Measurements from ENCODE around the gene APOBEC3C. TPM values are rescaled to one million over a fixed set of nuclear protein-coding genes. Genes with fewer than 3 reads are reported as not detected.
"Not testable (repeated sequence)": the region's sequence is repeated elsewhere in the genome, so short reads cannot be mapped to it uniquely, and the experiment has no call there.

APOBEC3C gene
- total and polyA plus RNA-seq, 7 donors = 5.3 to 33.6 (median 12.3) TPM

GRCh38 chr22:39040538-39041296, 26.7 kb downstream of the APOBEC3C start, which contains the start of gene APOBEC3F:
TSS of gene APOBEC3F (plus strand) at chr22:39040864. CDS start at chr22:39040961, 97 bp downstream.
- peak within 1 kb of the TSS; percentile 51 to 73 (median 60) for H3K4me3 ChIP-seq
- intact Hi-C loops (cut with DNase I); H3K36me3 ChIP-seq; H3K27me3 ChIP-seq; H3K9me3 ChIP-seq: not testable (repeated sequence)
- H3K27ac ChIP-seq = peak within 1 kb of the TSS; percentile 83 to 91 (median 86)
- H3K4me1 ChIP-seq = peaks cover 0 to 18% (median 10%) of the 10 kb centered on the region in 4 donors
- peak; percentile 89 for DNase-seq
- 1% methylated on average over 20 to 21 of the region's 21 CpGs for WGBS, 2 donors
- TF ChIP-seq POLR2AphosphoS5 (IDR thresholded peaks at IDR 0.05) (peak; percentile 26 to 49 (median 42)), POLR2A (IDR thresholded peaks at IDR 0.05) (peak in 1 of 2 donors; percentile 15)

- Histone ChIP-seq H3K4me1 (peaks cover 0 to 18% (median 10%) of the 10 kb centered on the region in 4 donors), H3K9me3 (no peaks in the 10 kb centered on the region), H3K27ac (peak overlapping the region in 3 of 4 donors; percentile 85 to 91 (median 88)), H3K27me3 (no peaks in the 10 kb centered on the region), H3K36me3 (peaks cover 0 to 10% (median 0%) of the 10 kb centered on the region in 4 donors), H3K4me3 (no peak overlapping the region)
- WGBS, 2 donors = 93 to 96% methylated on average over 7 of the region's 7 CpGs
- no peak for DNase-seq
- intact Hi-C loops (cut with DNase I) = no loop called here
- TF ChIP-seq POLR2A (IDR thresholded peaks at IDR 0.05) (no peak), POLR2AphosphoS5 (IDR thresholded peaks at IDR 0.05) (no peak)
Measured at GRCh38 chr22:39041908-39042307, 27.9 kb downstream of the APOBEC3C start.

- intact Hi-C loops (cut with DNase I); H3K36me3 ChIP-seq; H3K27me3 ChIP-seq; H3K9me3 ChIP-seq; H3K27ac ChIP-seq; DNase-seq; H3K4me3 ChIP-seq: not testable (repeated sequence)
- 96% methylated on average over 17 to 18 of the region's 18 CpGs for WGBS, 2 donors
- H3K4me1 ChIP-seq = peaks cover 0 to 18% (median 10%) of the 10 kb centered on the region in 4 donors
Measured at GRCh38 chr22:39043063-39043462, 29.0 kb downstream of the APOBEC3C start.

- WGBS, 2 donors = 88 to 89% methylated on average over 14 of the region's 14 CpGs
- H3K36me3 ChIP-seq = not testable (repeated sequence)
Measured at GRCh38 chr22:39045136-39045535, 31.1 kb downstream of the APOBEC3C start.

GRCh38 chr22:39049486-39049885, 35.4 kb downstream of the APOBEC3C start:
- H3K4me1 ChIP-seq; H3K9me3 ChIP-seq; DNase-seq; H3K4me3 ChIP-seq; H3K27me3 ChIP-seq; H3K36me3 ChIP-seq; intact Hi-C loops (cut with DNase I); H3K27ac ChIP-seq: not testable (repeated sequence)
- WGBS, 2 donors = 59 to 90% methylated on average over 7 of the region's 7 CpGs

More at GRCh38 chr22:39045136-39045535, 31.1 kb downstream of the APOBEC3C start:
- H3K4me3 ChIP-seq; DNase-seq; intact Hi-C loops (cut with DNase I); H3K9me3 ChIP-seq; H3K27me3 ChIP-seq; H3K27ac ChIP-seq: not testable (repeated sequence)
- H3K4me1 ChIP-seq = peaks cover 0 to 14% (median 10%) of the 10 kb centered on the region in 4 donors

GRCh38 chr22:39051844-39052495, 37.9 kb downstream of the APOBEC3C start:
- WGBS, 2 donors = 49 to 80% methylated on average over 16 to 17 of the region's 18 CpGs

GRCh38 chr22:39055658-39056057, 41.6 kb downstream of the APOBEC3C start:
- DNase-seq = no peak
- Histone ChIP-seq H3K4me1 (no peaks in the 10 kb centered on the region), H3K9me3 (no peaks in the 10 kb centered on the region), H3K27me3 (no peaks in the 10 kb centered on the region), H3K27ac (no peak overlapping the region), H3K4me3 (no peak overlapping the region), H3K36me3 (no peaks in the 10 kb centered on the region)
- TF ChIP-seq CTCF (IDR thresholded peaks at IDR 0.05) = no peak
- 94 to 95% methylated on average over 11 of the region's 11 CpGs for WGBS, 2 donors
- intact Hi-C loops (cut with DNase I) = no loop called here

More at GRCh38 chr22:39051844-39052495, 37.9 kb downstream of the APOBEC3C start:
- H3K36me3 ChIP-seq; H3K9me3 ChIP-seq; H3K4me1 ChIP-seq; H3K27ac ChIP-seq; DNase-seq; intact Hi-C loops (cut with DNase I); H3K27me3 ChIP-seq; H3K4me3 ChIP-seq: not testable (repeated sequence)

- H3K27me3 ChIP-seq; DNase-seq; H3K4me3 ChIP-seq; H3K27ac ChIP-seq; H3K36me3 ChIP-seq; H3K9me3 ChIP-seq; intact Hi-C loops (cut with DNase I); H3K4me1 ChIP-seq: not testable (repeated sequence)
- WGBS, 2 donors = 56 to 73% methylated on average over 6 of the region's 6 CpGs
Measured at GRCh38 chr22:39061290-39061689, 47.2 kb downstream of the APOBEC3C start.

- H3K36me3 ChIP-seq; H3K9me3 ChIP-seq; H3K4me1 ChIP-seq; intact Hi-C loops (cut with DNase I); DNase-seq; H3K27ac ChIP-seq; H3K27me3 ChIP-seq; H3K4me3 ChIP-seq: not testable (repeated sequence)
- 89 to 90% methylated on average over 10 of the region's 10 CpGs for WGBS, 2 donors
Measured at GRCh38 chr22:39061951-39062350, 47.9 kb downstream of the APOBEC3C start.

GRCh38 chr22:39063904-39064303, 49.8 kb downstream of the APOBEC3C start:
- H3K27me3 ChIP-seq; H3K27ac ChIP-seq; H3K36me3 ChIP-seq; H3K4me1 ChIP-seq; intact Hi-C loops (cut with DNase I); H3K9me3 ChIP-seq; DNase-seq; H3K4me3 ChIP-seq: not testable (repeated sequence)
- 76 to 92% methylated on average over 8 of the region's 8 CpGs for WGBS, 2 donors

GRCh38 chr22:39066442-39067276, 52.6 kb downstream of the APOBEC3C start:
- WGBS, 2 donors = 72 to 87% methylated on average over 9 of the region's 9 CpGs
- intact Hi-C loops (cut with DNase I); H3K4me3 ChIP-seq; H3K36me3 ChIP-seq; H3K27me3 ChIP-seq; H3K27ac ChIP-seq; H3K4me1 ChIP-seq; H3K9me3 ChIP-seq; DNase-seq: not testable (repeated sequence)
